A549 (cell line): ENCODE data around the gene SLC6A17. TPM values are rescaled to one million over a fixed set of nuclear protein-coding genes. Genes with fewer than 3 reads are reported as not detected.

Experiments
- ATAC-seq, 2 experiments: fragments of 200-7000 bp in 1 of 2; fragments of >200 bp in 1 of 2; cut with Nextera tagmentation in 1 of 2; cut with Tn5 transposase in 1 of 2; 3 replicates each; pipeline versions ENCODE4 v1.8.0 to v1.9.1; 2018 to 2020; ENCODE audit warnings: mild to moderate bottlenecking in 1 of 2, moderate library complexity in 1 of 2
- CTCF ChIA-PET: fragments of 300-600 bp; sonication (Branson Sonifier 250); formaldehyde crosslinking; extraction: SDS; loops from one replicate; lab custom pipeline; 2021; ENCODE audit warnings: antibody characterized with exemption, inconsistent platforms; lab: Yijun Ruan, JAX
- POLR2A ChIA-PET: fragments of 350-600 bp; formaldehyde crosslinking; extraction: SDS; loops from one replicate; lab custom pipeline; 2021; ENCODE audit warnings: antibody characterized with exemption, inconsistent platforms; lab: Yijun Ruan, JAX
- DNase-seq, 2 experiments: peaks; one replicate each; pipeline versions ENCODE4 v3.0.0 to v3.0.0-alpha.2; 2011 to 2016; ENCODE audit warnings: low read depth in 1 of 2, low spot score in 1 of 2
- FAIRE-seq: peaks from 2 replicates; lab custom pipeline; 2011; peaks lifted over from hg19 to GRCh38; lab: Jason Lieb, UNC
- H3K27ac ChIP-seq, 2 experiments: fragments of >200 bp; sonication (Bioruptor Twin); formaldehyde crosslinking; 3 replicates each; pipeline ENCODE4 v1.5.1; 2016 to 2017
- H3K4me1 ChIP-seq: fragments of >200 bp; sonication (Bioruptor Twin); formaldehyde crosslinking; 3 replicates; pipeline ENCODE4 v1.6.1; 2016
- H3K4me2 ChIP-seq: fragments of >200 bp; sonication (Bioruptor Twin); formaldehyde crosslinking; 3 replicates; pipeline ENCODE4 v1.6.1; 2016
- H3K4me3 ChIP-seq: fragments of >200 bp; sonication (Bioruptor Twin); formaldehyde crosslinking; 3 replicates; pipeline ENCODE4 v1.5.1; 2016
- H3K9me3 ChIP-seq: fragments of >200 bp; sonication (Bioruptor Twin); formaldehyde crosslinking; 3 replicates; pipeline ENCODE4 v1.6.1; 2016
- ATOH8 ChIP-seq: fragments of 250-450 bp; sonication (Bioruptor Pico); IDR thresholded peaks from 2 replicates; pipeline ENCODE4 v1.5.0; 2020; ENCODE audit warnings: low read depth, mild to moderate bottlenecking, moderate library complexity
- E2F6 ChIP-seq: IDR thresholded peaks from 2 replicates; pipeline ENCODE4 v1.6.1; 2012; ENCODE audit warnings: low read depth, borderline replicate concordance
- EHF ChIP-seq: fragments of 250-450 bp; sonication (Bioruptor Pico); IDR thresholded peaks from 2 replicates; pipeline ENCODE4 v1.5.0; 2020; ENCODE audit warnings: mild to moderate bottlenecking
- EP300 ChIP-seq, 2 experiments: fragments of >200 bp; sonication (Bioruptor Twin); formaldehyde crosslinking; IDR thresholded peaks; 2 replicates in 1 of 2; 3 replicates in 1 of 2; pipeline ENCODE4 v1.6.1; 2016 to 2017
- ESRRA ChIP-seq: fragments of 150-350 bp; IDR thresholded peaks from 2 replicates; pipeline ENCODE4 v1.6.1; 2014; ENCODE audit warnings: mild to moderate bottlenecking, low read length, borderline replicate concordance
- FOSL2 ChIP-seq, 2 experiments: fragments of 450-650 bp in 1 of 2; fragments of >200 bp in 1 of 2; sonication (Bioruptor Twin) in 1 of 2; formaldehyde crosslinking; IDR thresholded peaks; 2 replicates each; pipeline versions ENCODE4 v1.5.0 to v1.6.1; 2016 to 2020; ENCODE audit warnings: mild to moderate bottlenecking in 1 of 2, moderate library complexity in 1 of 2
- HES2 ChIP-seq: fragments of >200 bp; sonication (Bioruptor Twin); formaldehyde crosslinking; IDR thresholded peaks from 2 replicates; pipeline ENCODE4 v1.6.1; 2016
- HMGXB4 ChIP-seq: fragments of 250-450 bp; sonication (Bioruptor Pico); IDR thresholded peaks from 2 replicates; pipeline ENCODE4 v1.5.0; 2021; ENCODE audit warnings: mild to moderate bottlenecking, moderate library complexity, borderline replicate concordance
- MAZ ChIP-seq: fragments of 150-350 bp; IDR thresholded peaks from 2 replicates; pipeline ENCODE4 v1.6.1; 2014; ENCODE audit warnings: antibody characterized with exemption, low read depth, low read length, borderline replicate concordance
- MYC ChIP-seq: IDR thresholded peaks from 2 replicates; pipeline ENCODE4 v1.6.1; 2012; ENCODE audit warnings: mild to moderate bottlenecking, inconsistent platforms, low read length, improper control_type of control experiment, borderline replicate concordance
- NR3C1 ChIP-seq: fragments of >200 bp; sonication (Bioruptor Twin); formaldehyde crosslinking; IDR thresholded peaks from 3 replicates; pipeline ENCODE4 v1.6.1; 2017
- PBX3 ChIP-seq: IDR thresholded peaks from 2 replicates; pipeline ENCODE4 v1.6.1; 2012
- PHF8 ChIP-seq: fragments of 200-600 bp; sonication (generic); IDR thresholded peaks from 2 replicates; pipeline ENCODE4 v1.6.1; 2016; ENCODE audit warnings: low read depth, mild to moderate bottlenecking, antibody characterized with exemption, moderate library complexity, borderline replicate concordance
- POLR2A ChIP-seq: IDR thresholded peaks from 2 replicates; pipeline ENCODE4 v1.6.1; 2012; ENCODE audit warnings: mild to moderate bottlenecking, low read length
- POLR2AphosphoS2 ChIP-seq: conservative IDR thresholded peaks from 2 replicates; pipeline ENCODE4 v1.6.1; 2012; ENCODE audit warnings: low read length, improper control_type of control experiment, inconsistent platforms
- RNF2 ChIP-seq: fragments of 200-600 bp; sonication (generic); IDR thresholded peaks from 2 replicates; pipeline ENCODE4 v1.6.1; 2016; ENCODE audit warnings: low read depth, mild to moderate bottlenecking, antibody characterized with exemption, moderate library complexity, borderline replicate concordance
- WGBS: methylation state at CpG from one replicate; pipeline ENCODE4 v1.1.6; 2017; ENCODE audit errors: missing lambda C conversion rate; 5-methylcytosine and 5-hydroxymethylcytosine counted together
- polyA plus RNA-seq, 4 experiments: library from polyadenylated mRNA; depleted of rRNA in 3 of 4; stranded (reverse); fragments of >200 nt; fragmentation: RNase III in 1 of 4; extraction: RNeasy Plus Mini Kit Qiagen cat#74134 plus additional on column Dnase treatment in 1 of 4; gene quantifications; 2 replicates in 3 of 4; 3 replicates in 1 of 4; pipeline ENCODE4 v1.2.3, GENCODE V29; 2011 to 2017

Gene SLC6A17
- polyA plus RNA-seq, 2 of the 4 experiments (the other 2 are of a cell fraction): 0.56 to 2.2 TPM

GRCh38 chr1:110112143-110112542 lies 38.2 kb upstream of the SLC6A17 start, which contains the start of gene UBL4B:
Gene UBL4B, plus strand, starts transcription at chr1:110112443. Its CDS starts 92 bp downstream, at chr1:110112535.
- Histone ChIP-seq H3K4me3 (no peak within 1 kb of the TSS), H3K4me1 (no peaks in the 10 kb centered on the region), H3K9me3 (no peaks in the 10 kb centered on the region), H3K4me2 (no peak within 1 kb of the TSS), H3K27ac (no peak within 1 kb of the TSS)
- TF ChIP-seq EHF (CRISPR knock-in tag) (no peak), HMGXB4 (no peak), MYC (no peak), ESRRA (no peak), POLR2A (no peak), ATOH8 (no peak)
- DNase-seq: no peak
- CTCF ChIA-PET: interaction anchor here (1.4 to 2.1 kb wide), 2 partner anchors 10 to 52 kb away, joined by 4 to 9 read pairs; no protein-coding TSS in a partner anchor
- FAIRE-seq: no peak
- POLR2A ChIA-PET: no interaction called here
- 11% methylated on average over 3 of the region's 5 CpGs for WGBS
- no peak for ATAC-seq

GRCh38 chr1:110112656-110113055 lies 37.6 kb upstream of the SLC6A17 start:
- WGBS: 56% methylated on average over 3 of the region's 9 CpGs
- POLR2A ChIA-PET: no interaction called here
- no peaks in the 10 kb centered on the region for H3K9me3 ChIP-seq
- FAIRE-seq: no peak
- no peak overlapping the region for H3K4me2 ChIP-seq
- H3K4me3 ChIP-seq: no peak overlapping the region
- no peaks in the 10 kb centered on the region for H3K4me1 ChIP-seq
- no peak for ATAC-seq
- TF ChIP-seq RNF2: no peak
- TF ChIP-seq E2F6: no peak
- no peak for TF ChIP-seq MAZ
- no peak for TF ChIP-seq PBX3
- TF ChIP-seq HES2: no peak
- no peak for TF ChIP-seq PHF8
- TF ChIP-seq MYC: no peak
- TF ChIP-seq POLR2AphosphoS2: no peak
- TF ChIP-seq FOSL2 (IDR thresholded peaks at IDR 0.05): no peak
- TF ChIP-seq FOSL2 (CRISPR knock-in tag; IDR thresholded peaks at IDR 0.05): no peak
- TF ChIP-seq EP300 (IDR thresholded peaks at IDR 0.05): no peak
- CTCF ChIA-PET: interaction anchor here (1.4 to 2.1 kb wide), 2 partner anchors 11 to 53 kb away, joined by 4 to 9 read pairs; no protein-coding TSS in a partner anchor
- H3K27ac ChIP-seq: no peak overlapping the region
- DNase-seq: no peak

GRCh38 chr1:110113551-110113950 lies 36.7 kb upstream of the SLC6A17 start:
- Histone ChIP-seq H3K4me3 (no peak overlapping the region), H3K27ac (no peak overlapping the region), H3K4me1 (no peaks in the 10 kb centered on the region), H3K4me2 (no peak overlapping the region), H3K9me3 (no peaks in the 10 kb centered on the region)
- ChIA-PET CTCF (interaction anchor here (0.8 to 2.1 kb wide), 4 partner anchors 10 to 59 kb away, joined by 3 to 9 read pairs (median 3); no protein-coding TSS in a partner anchor), POLR2A (no interaction called here)
- no peak for TF ChIP-seq ESRRA
- no peak for TF ChIP-seq NR3C1
- DNase-seq: no peak
- ATAC-seq: no peak
- WGBS: 20% methylated on average over 5 of the region's 5 CpGs
- no peak for FAIRE-seq
